T-helper 17 cell (primary cell): ENCODE data around the gene GPR155. TPM values are rescaled to one million over a fixed set of nuclear protein-coding genes. Genes with fewer than 3 reads are reported as not detected.

ENCODE experiments used
- ATAC-seq: fragments of 150-1000 bp; cut with Tn5 transposase; 2 replicates; pipeline ENCODE4 v1.10.0; 2021; ENCODE audit warnings: mild to moderate bottlenecking, moderate library complexity
- DNase-seq, 3 donors: peaks; one replicate each; pipeline versions ENCODE4 v3.0.0 to v3.0.0-alpha.2; 2020 to 2021
- H3K9me3 ChIP-seq: one replicate; pipeline ENCODE4 v1.7.0; 2013; ENCODE audit warnings: low read length, mild to moderate bottlenecking; ENCODE audit not compliant: control insufficient read depth, poor library complexity, severe bottlenecking
- H3K27ac Mint-ChIP-seq: one replicate; pipeline ENCODE4 v1.8.0; 2022; ENCODE audit warnings: mild to moderate bottlenecking, moderate library complexity, mixed read lengths
- H3K27me3 Mint-ChIP-seq: one replicate; pipeline ENCODE4 v1.8.0; 2022; ENCODE audit warnings: mixed read lengths
- H3K36me3 Mint-ChIP-seq: one replicate; pipeline ENCODE4 v1.8.0; 2022; ENCODE audit warnings: low read depth, mixed read lengths
- H3K4me1 Mint-ChIP-seq: one replicate; pipeline ENCODE4 v1.8.0; 2022; ENCODE audit warnings: mild to moderate bottlenecking, mixed read lengths
- H3K4me3 Mint-ChIP-seq: one replicate; pipeline ENCODE4 v1.8.0; 2022; ENCODE audit warnings: mild to moderate bottlenecking, moderate library complexity, mixed read lengths
- total RNA-seq, 4 donors: library from RNA in 2 of 4; stranded (reverse) in 2 of 4; gene quantifications; one replicate each; pipeline ENCODE4 v1.2.3 and lab custom pipeline; 2022 to 2026

Gene GPR155, protein sequence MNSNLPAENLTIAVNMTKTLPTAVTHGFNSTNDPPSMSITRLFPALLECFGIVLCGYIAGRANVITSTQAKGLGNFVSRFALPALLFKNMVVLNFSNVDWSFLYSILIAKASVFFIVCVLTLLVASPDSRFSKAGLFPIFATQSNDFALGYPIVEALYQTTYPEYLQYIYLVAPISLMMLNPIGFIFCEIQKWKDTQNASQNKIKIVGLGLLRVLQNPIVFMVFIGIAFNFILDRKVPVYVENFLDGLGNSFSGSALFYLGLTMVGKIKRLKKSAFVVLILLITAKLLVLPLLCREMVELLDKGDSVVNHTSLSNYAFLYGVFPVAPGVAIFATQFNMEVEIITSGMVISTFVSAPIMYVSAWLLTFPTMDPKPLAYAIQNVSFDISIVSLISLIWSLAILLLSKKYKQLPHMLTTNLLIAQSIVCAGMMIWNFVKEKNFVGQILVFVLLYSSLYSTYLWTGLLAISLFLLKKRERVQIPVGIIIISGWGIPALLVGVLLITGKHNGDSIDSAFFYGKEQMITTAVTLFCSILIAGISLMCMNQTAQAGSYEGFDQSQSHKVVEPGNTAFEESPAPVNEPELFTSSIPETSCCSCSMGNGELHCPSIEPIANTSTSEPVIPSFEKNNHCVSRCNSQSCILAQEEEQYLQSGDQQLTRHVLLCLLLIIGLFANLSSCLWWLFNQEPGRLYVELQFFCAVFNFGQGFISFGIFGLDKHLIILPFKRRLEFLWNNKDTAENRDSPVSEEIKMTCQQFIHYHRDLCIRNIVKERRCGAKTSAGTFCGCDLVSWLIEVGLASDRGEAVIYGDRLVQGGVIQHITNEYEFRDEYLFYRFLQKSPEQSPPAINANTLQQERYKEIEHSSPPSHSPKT
- total RNA-seq (10 to 100 TPM; 14.0 to 16.7 TPM), total RNA-seq (lab: John Stamatoyannopoulos, UW) (39.4 to 60.6 reads per million in 2 donors)

DNA sequence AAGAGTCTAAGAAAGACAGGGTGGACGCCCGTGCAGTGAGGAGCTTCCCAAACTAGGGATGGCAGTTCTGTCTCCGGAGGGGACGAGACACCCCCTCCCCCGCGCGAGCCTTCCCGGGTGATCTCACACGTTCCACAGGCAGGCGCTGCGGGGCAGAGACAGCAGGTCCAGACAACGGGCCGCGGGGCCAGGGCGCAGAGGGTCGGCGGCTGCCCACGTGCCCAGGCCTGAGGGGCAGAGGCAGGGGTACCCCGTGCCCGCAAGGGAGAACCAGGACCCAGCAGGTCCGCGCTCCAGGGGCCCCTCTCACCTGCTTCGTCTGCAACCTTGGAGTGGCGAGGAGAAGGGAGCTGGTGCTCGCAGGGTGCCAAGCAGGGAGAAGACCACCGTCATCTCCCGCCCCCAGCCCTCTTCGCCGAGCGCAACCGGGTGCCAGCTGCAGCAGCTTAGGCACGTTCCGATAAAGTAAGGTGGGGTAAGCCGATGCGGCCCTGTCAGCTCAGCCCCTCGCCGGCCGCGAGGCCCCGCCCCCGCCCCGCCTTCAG, at the start of gene GPR155:
GPR155 (minus strand) TSS at position 467 of the 545 bp plus-strand sequence. CDS start 5,073 bp downstream, outside the sequence.
- H3K9me3 ChIP-seq, result no peaks in the 10 kb centered on the region
- H3K4me1 Mint-ChIP-seq, result peaks cover 46% of the 10 kb centered on the region
- peak within 1 kb of the TSS; percentile 99 for H3K27ac Mint-ChIP-seq
- ATAC-seq (peak; percentile 43), DNase-seq (peak in 2 of 3 donors; percentile 23 to 32)
- peak within 1 kb of the TSS; percentile 100 for H3K4me3 Mint-ChIP-seq
- H3K36me3 Mint-ChIP-seq, result peaks cover 6% of the 10 kb centered on the region
- H3K27me3 Mint-ChIP-seq, result no peaks in the 10 kb centered on the region

DNA sequence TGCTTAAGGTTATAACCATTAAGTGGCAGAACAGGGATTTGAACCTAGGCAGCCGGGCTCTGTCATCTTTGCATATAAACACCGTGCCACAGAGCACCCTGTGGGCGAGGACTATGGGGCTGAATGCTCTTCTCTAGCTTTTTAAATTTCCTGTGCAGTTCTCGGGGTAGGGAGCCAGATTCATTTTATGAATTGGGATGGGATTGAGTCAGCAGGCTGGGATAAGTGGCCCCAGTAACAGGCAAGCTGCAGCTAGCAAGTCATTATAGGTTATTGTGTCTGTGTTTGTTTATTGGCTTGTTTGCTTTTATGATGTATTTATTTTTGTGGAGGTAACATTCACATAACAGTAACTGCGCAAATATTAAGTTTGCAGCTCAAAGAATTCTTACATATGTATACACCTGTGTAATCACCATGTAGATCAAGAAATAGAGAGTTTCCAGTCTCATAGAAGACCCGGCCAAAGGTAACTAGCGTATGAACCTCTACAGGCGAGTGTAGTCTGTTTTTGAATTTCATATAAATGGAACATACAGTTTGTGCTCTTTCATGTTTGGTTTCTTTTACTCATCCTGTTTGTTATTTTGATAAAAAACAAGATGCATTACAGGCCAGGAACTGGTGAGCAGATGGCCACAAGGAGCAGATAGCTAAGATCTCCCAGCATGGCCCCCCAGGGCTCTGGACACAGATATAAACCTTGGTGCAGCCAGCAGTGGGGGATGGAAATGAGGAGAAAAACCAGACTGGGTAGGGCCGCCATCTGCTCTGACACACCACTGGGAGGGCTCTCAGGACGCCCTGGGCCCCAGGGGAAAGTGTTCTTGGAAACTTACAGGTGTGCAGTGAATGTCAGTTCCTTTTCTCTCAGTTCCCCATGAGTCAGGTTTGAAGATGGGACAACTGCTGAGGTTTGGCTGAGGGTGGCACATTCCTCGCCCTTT, 49.2 kb upstream of the GPR155 start:
- Mint-ChIP-seq H3K36me3 (no peaks in the 10 kb centered on the region), H3K4me3 (no peak overlapping the region), H3K4me1 (peaks cover 5% of the 10 kb centered on the region), H3K27ac (peak overlapping the region; percentile 3), H3K27me3 (peaks cover 20% of the 10 kb centered on the region)
- DNase-seq, result no peak
- no peaks in the 10 kb centered on the region for H3K9me3 ChIP-seq
- no peak for ATAC-seq

DNA sequence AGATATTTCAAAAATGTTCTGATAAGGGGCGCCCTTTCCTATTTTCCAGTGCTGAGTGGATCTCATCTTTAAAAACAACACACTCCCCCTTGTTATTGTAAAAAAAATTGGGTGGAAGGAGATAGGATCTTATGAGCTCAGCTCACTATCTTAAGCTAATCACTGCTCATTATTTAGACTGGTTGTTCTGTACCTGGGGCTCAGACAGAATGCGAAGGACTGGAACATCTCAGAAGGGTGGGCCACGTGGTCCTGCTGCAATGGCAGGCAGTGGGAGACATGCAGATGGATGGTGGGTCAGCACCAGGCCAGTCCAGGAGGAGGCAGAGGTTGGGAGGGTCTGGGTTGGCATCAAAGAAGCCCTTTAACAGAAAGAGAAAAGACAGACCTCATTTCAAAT, 48.3 kb upstream of the GPR155 start:
- no peaks in the 10 kb centered on the region for H3K9me3 ChIP-seq
- H3K27ac Mint-ChIP-seq, result peak overlapping the region; percentile 3
- H3K36me3 Mint-ChIP-seq, result no peaks in the 10 kb centered on the region
- ATAC-seq, result no peak
- DNase-seq, result no peak
- H3K27me3 Mint-ChIP-seq, result peaks cover 20% of the 10 kb centered on the region
- H3K4me3 Mint-ChIP-seq, result no peak overlapping the region
- peaks cover 6% of the 10 kb centered on the region for H3K4me1 Mint-ChIP-seq

DNA sequence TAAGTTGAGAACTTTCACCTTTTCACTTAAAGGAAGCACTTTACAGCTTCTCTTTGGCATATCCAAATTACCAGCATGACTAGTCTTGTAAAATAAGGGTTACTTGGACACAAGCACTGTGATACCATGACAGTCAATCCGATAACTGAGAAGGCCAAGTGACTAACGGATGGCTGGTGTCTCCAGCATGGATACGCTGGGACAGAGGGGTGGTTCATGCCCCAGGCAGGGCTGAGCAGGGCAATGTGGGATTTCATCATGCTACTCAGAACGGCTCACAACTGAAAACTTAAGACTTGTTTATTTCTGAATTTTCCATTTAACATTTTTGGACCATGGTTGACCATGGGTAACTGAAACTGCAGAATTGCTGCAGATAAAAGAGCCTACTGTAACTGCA, 43.1 kb upstream of the GPR155 start:
- peaks cover 3% of the 10 kb centered on the region for H3K36me3 Mint-ChIP-seq
- no peak for DNase-seq
- H3K27me3 Mint-ChIP-seq, result peaks cover under 1% of the 10 kb centered on the region
- peaks cover 2% of the 10 kb centered on the region for H3K4me1 Mint-ChIP-seq
- H3K27ac Mint-ChIP-seq, result no peak overlapping the region
- no peaks in the 10 kb centered on the region for H3K9me3 ChIP-seq
- H3K4me3 Mint-ChIP-seq, result no peak overlapping the region
- no peak for ATAC-seq

DNA sequence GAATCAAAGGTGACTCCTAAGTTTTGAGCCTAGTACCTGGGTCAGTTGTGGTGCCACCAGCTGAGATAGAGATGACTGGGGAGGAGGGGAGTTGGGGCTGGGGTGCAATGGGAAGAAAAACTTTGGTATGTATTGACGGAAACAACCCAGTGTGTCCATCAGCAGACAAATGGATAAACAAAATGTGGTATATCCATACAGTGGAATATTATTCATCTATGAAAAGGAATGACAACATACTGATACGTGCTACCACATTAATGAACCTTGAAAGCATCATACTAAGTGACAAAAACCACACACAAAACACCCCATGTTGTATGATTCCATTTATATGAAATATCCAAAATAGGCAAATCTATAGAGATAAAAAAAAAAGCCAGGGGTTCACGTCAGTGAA, 41.1 kb upstream of the GPR155 start:
- peaks cover 3% of the 10 kb centered on the region for H3K36me3 Mint-ChIP-seq
- peaks cover 5% of the 10 kb centered on the region for H3K4me1 Mint-ChIP-seq
- no peak for DNase-seq
- H3K27ac Mint-ChIP-seq, result no peak overlapping the region
- H3K9me3 ChIP-seq, result no peaks in the 10 kb centered on the region
- H3K4me3 Mint-ChIP-seq, result no peak overlapping the region
- no peaks in the 10 kb centered on the region for H3K27me3 Mint-ChIP-seq
- no peak for ATAC-seq

DNA sequence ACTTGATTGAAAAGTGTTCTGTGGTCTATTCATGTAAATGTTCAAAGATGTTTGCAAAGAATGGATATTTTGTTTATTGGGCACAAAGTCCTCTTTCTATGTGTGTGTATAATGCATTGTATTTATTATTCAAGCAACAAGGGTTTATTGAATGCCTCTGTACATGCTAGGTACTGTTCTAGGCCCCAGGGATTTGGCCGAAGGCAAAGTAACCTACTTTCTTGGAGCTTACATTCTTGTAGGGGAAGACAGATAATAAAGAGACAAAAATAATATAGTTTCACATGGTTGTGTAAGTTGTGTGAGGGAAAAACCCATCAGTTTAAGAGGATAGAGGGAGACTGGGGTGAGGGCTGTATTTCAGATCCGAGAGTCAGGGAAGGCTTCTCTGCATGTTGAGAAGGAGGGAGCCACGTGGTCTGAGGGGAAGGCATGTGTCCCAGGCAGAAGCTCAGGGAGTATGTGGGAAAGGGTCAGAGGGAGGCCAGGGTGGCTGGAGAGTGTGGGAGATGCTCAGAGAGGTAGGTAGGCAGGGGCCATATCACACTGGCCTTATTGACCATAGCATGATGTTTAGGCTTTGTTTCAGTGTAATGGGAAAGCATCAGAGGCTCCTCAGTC, 40.4 kb upstream of the GPR155 start:
- H3K4me3 Mint-ChIP-seq, result no peak overlapping the region
- peaks cover 5% of the 10 kb centered on the region for H3K4me1 Mint-ChIP-seq
- ATAC-seq, result no peak
- peaks cover 3% of the 10 kb centered on the region for H3K36me3 Mint-ChIP-seq
- no peak for DNase-seq
- H3K27me3 Mint-ChIP-seq, result no peaks in the 10 kb centered on the region
- no peaks in the 10 kb centered on the region for H3K9me3 ChIP-seq
- no peak overlapping the region for H3K27ac Mint-ChIP-seq

DNA sequence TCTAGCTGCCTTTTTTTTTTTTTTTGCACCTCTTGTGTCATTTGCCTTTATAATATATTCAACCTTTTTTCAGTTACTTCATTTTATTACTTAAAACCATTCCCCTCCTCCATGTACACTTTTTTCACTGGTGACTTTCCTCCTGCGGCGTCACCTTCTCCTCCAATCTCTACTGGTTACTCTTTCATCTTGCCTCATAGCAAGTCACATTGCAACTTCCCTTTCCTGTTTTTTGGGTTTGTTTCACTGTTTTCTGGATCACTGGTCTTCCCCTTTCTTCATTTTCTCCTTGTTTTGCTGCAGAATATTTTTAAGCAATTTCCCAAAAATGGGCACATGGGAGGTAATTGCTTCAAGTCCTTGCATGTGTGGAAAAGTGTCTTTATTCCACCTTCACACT, 37.7 kb upstream of the GPR155 start:
- peaks cover 3% of the 10 kb centered on the region for H3K36me3 Mint-ChIP-seq
- no peak overlapping the region for H3K4me3 Mint-ChIP-seq
- DNase-seq (no peak), ATAC-seq (no peak)
- H3K27me3 Mint-ChIP-seq, result no peaks in the 10 kb centered on the region
- peaks cover 7% of the 10 kb centered on the region for H3K4me1 Mint-ChIP-seq
- no peaks in the 10 kb centered on the region for H3K9me3 ChIP-seq
- H3K27ac Mint-ChIP-seq, result no peak overlapping the region

DNA sequence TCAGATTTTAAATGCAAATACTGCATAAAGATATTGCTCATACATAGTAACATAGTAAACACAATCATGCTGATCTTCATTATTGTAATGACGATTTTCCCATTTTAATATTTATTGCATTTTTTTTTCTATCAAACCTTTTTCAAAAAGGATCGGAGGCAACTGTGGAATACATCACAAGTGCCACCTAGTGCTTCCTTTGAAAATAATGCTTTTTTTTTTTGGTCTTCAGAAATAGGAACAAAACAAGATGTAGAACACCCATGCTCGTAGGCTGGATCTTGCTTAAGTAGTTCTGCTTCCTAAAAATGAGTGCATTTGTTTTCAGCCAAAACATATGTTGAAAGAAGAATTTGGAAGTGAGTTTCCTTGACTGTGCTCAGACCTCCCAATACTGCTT, 35.7 kb upstream of the GPR155 start:
- Mint-ChIP-seq H3K36me3 (peaks cover 3% of the 10 kb centered on the region), H3K4me3 (no peak overlapping the region), H3K4me1 (peaks cover 8% of the 10 kb centered on the region), H3K27me3 (no peaks in the 10 kb centered on the region), H3K27ac (no peak overlapping the region)
- H3K9me3 ChIP-seq, result no peaks in the 10 kb centered on the region
- DNase-seq (no peak), ATAC-seq (no peak)

DNA sequence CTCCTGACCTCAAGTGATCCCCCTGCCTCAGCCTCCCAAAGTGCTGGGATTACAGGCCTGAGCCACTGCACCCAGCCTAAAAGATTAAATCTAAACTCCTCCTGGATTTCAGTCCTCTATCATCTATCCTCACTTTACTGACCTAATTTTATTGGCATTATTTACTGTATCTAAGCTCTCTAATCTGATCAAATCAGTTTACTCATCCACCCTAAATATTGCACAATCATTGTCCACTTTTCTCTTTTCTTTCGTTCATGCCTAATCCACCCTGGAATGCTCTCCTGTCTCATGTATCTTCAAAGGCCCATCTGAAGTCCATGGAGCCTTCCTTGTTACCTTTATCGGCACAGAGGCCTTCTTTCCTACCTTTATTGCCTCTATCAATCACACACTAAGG, 31.6 kb upstream of the GPR155 start:
- Mint-ChIP-seq H3K27ac (peak overlapping the region; percentile 78), H3K4me1 (peaks cover 15% of the 10 kb centered on the region), H3K36me3 (peaks cover 7% of the 10 kb centered on the region), H3K27me3 (no peaks in the 10 kb centered on the region), H3K4me3 (no peak overlapping the region)
- H3K9me3 ChIP-seq, result no peaks in the 10 kb centered on the region
- DNase-seq (no peak), ATAC-seq (no peak)

DNA sequence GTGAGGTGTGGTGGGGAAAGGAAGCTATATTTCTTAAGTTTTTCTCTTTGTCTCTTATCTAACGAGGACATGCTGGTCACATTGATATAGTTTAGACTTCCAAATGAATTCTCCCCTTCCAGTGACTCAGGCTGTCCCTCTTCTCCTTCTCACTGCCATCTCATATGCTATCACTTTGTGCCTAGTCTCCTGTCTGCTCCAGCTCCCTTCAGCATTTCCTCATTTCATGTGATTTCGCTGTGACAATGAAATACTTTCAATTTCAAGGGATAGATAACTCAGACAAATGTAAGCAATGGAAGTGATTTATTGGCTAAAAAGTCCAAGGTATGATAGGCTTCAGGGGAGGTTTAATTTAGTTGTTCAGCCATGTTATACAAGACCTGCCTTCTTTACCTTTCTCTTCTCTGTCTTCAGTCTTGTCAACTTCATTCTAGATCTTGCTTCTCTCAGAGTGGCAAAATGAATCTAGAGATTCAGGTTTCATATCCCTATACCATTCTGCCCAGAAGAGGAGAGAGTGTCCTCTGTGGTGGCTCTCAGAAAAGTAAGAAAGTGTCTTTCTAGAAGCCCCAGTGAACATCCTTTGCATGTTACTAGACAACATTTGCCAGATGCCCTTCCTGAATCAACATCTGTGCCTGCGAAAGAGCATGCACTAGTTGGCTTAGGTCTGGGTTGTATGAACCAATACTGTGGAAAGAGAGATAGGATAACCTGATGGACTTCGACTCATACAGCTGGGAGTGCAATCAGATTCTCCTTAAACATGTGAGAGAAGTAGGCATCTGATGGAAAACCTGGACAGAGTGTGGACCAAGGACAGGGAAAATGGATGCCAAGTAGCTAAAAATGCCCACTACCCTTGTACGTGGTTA, 29.9 kb upstream of the GPR155 start:
- H3K4me3 Mint-ChIP-seq, result no peak overlapping the region
- H3K27me3 Mint-ChIP-seq, result no peaks in the 10 kb centered on the region
- H3K36me3 Mint-ChIP-seq, result peaks cover 7% of the 10 kb centered on the region
- peak overlapping the region; percentile 78 for H3K27ac Mint-ChIP-seq
- peaks cover 22% of the 10 kb centered on the region for H3K4me1 Mint-ChIP-seq
- H3K9me3 ChIP-seq, result no peaks in the 10 kb centered on the region
- ATAC-seq, result no peak
- DNase-seq, result no peak

DNA sequence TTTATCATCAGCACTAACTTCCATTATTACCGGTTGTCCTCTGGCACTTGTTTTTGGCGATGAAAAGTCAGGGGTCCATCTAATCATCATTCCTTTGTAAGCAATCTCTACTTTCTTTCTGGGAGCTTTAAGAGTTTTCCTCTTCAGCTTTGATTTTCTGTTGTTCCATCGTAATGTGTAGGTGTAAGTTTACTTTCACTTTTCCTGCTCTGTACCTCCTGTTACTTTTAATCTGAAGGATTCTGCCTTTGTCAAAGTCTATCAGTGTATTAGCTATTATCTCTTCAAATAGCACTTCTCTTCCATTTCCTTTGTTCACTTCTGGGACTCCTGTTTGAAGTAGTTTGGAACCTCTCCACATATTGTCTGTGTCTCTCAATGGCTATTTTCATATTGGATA, 25.5 kb upstream of the GPR155 start:
- no peaks in the 10 kb centered on the region for H3K27me3 Mint-ChIP-seq

More for the DNA sequence above, 25.5 kb upstream of the GPR155 start:
- Mint-ChIP-seq H3K27ac (no peak overlapping the region), H3K4me3 (no peak overlapping the region), H3K4me1 (peaks cover 17% of the 10 kb centered on the region), H3K36me3 (peaks cover 4% of the 10 kb centered on the region)
- DNase-seq (no peak), ATAC-seq (no peak)
- peaks cover 5% of the 10 kb centered on the region for H3K9me3 ChIP-seq
